ENCODE measurements around the gene C1orf105. TPM values are rescaled to one million over a fixed set of nuclear protein-coding genes. Genes with fewer than 3 reads are reported as not detected.
A peak's percentile ranks its signal among the peaks of the same experiment; 100 is the strongest.

C1orf105 gene
- total RNA-seq, 4 donors from 2014 or later, result 0.89 to 1.5 (median 1.5) TPM; not detected in 1

DNA sequence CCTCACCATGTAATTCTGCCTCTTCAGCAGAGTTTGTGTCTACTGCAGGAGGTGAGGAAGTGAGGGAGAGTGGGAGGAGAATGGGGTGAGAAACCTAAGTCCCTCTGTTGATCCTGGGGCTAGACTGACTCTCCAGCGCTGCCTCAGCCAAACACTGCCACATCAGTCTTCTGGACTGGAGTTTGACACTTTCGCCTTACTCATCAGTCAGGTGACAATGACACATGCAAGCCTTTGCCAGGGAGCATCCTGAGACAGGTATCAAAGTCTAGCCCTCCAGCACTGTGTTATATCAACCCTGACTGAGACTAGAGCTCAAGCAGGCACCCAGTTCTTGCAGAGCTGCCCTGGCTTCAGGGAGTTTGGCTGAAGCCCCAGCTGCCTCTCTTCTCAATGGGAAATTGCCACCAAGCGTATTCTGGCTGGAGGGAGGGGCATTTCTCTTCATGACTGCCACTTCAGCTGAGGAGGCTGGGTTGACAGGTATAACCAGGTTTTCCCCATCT is 79.2 kb downstream of the C1orf105 start:
- Histone ChIP-seq H3K9me3 (no peaks in the 10 kb centered on the region), H3K36me3 (no peaks in the 10 kb centered on the region), H3K4me3 (no peak overlapping the region), H3K4me1 (peaks cover 46% of the 10 kb centered on the region), H3K27ac (peak overlapping the region; percentile 57), H3K27me3 (no peaks in the 10 kb centered on the region)
- 47% methylated on average over 3 of the region's 3 CpGs for WGBS
- peak in 1 of 2 donors; percentile 56 for DNase-seq (ENCODE audit: low spot score in 2 of 2)
- TF ChIP-seq POLR2A (IDR thresholded peaks at IDR 0.05) (no peak), EP300 (IDR thresholded peaks at IDR 0.05) (no peak), POLR2AphosphoS5 (IDR thresholded peaks at IDR 0.05) (no peak)
- TF ChIP-seq, protein P1, sequence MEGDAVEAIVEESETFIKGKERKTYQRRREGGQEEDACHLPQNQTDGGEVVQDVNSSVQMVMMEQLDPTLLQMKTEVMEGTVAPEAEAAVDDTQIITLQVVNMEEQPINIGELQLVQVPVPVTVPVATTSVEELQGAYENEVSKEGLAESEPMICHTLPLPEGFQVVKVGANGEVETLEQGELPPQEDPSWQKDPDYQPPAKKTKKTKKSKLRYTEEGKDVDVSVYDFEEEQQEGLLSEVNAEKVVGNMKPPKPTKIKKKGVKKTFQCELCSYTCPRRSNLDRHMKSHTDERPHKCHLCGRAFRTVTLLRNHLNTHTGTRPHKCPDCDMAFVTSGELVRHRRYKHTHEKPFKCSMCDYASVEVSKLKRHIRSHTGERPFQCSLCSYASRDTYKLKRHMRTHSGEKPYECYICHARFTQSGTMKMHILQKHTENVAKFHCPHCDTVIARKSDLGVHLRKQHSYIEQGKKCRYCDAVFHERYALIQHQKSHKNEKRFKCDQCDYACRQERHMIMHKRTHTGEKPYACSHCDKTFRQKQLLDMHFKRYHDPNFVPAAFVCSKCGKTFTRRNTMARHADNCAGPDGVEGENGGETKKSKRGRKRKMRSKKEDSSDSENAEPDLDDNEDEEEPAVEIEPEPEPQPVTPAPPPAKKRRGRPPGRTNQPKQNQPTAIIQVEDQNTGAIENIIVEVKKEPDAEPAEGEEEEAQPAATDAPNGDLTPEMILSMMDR (IDR thresholded peaks at IDR 0.05), result no peak

DNA sequence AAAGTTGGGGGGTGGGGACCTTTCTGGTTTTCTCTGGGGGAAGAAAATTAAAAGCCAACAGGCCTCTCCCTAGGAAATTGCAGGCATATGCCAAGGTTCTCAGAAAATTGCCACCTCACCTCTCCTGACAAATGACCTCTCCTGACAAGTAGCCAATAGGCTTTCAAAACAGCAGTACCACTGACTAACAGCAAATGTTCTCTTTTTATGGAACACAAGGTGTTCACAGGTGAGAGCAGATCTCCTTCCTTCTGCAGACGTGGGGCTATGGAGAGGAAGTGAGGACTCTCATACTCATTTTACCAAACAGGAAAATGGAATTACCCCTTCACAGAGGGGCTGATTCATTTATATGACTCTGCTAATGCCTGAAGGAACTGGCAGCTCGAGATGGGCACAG is 79.7 kb downstream of the C1orf105 start:
- DNase-seq (ENCODE audit: low spot score in 2 of 2), result no peak
- H3K27ac ChIP-seq, result peak overlapping the region; percentile 57
- no peaks in the 10 kb centered on the region for H3K36me3 ChIP-seq
- 27% methylated on average over 2 of the region's 2 CpGs for WGBS
- H3K9me3 ChIP-seq, result no peaks in the 10 kb centered on the region
- H3K4me3 ChIP-seq, result no peak overlapping the region
- peaks cover 46% of the 10 kb centered on the region for H3K4me1 ChIP-seq
- TF ChIP-seq, protein P1 (IDR thresholded peaks at IDR 0.05), result no peak
- TF ChIP-seq EP300 (IDR thresholded peaks at IDR 0.05), result no peak
- no peak for TF ChIP-seq POLR2A (IDR thresholded peaks at IDR 0.05)
- TF ChIP-seq POLR2AphosphoS5 (IDR thresholded peaks at IDR 0.05), result no peak
- H3K27me3 ChIP-seq, result no peaks in the 10 kb centered on the region

- Histone ChIP-seq H3K27me3 (no peaks in the 10 kb centered on the region), H3K4me1 (no peaks in the 10 kb centered on the region), H3K27ac (no peak overlapping the region), H3K4me3 (no peak overlapping the region), H3K9me3 (no peaks in the 10 kb centered on the region), H3K36me3 (no peaks in the 10 kb centered on the region)
- DNase-seq (ENCODE audit: low spot score in 2 of 2), result no peak
- TF ChIP-seq, protein P1 (IDR thresholded peaks at IDR 0.05), result no peak
- TF ChIP-seq POLR2A (IDR thresholded peaks at IDR 0.05) (no peak), POLR2AphosphoS5 (IDR thresholded peaks at IDR 0.05) (no peak), EP300 (IDR thresholded peaks at IDR 0.05) (no peak)
These were observed 87.3 kb downstream of the C1orf105 start for GRCh38 chr1:172507741-172508140.

GRCh38 chr1:172510479-172510878 is 90.0 kb downstream of the C1orf105 start:
- Histone ChIP-seq H3K36me3 (no peaks in the 10 kb centered on the region), H3K27ac (no peak overlapping the region), H3K27me3 (no peaks in the 10 kb centered on the region), H3K4me1 (no peaks in the 10 kb centered on the region), H3K9me3 (no peaks in the 10 kb centered on the region), H3K4me3 (no peak overlapping the region)
- no peak for DNase-seq (ENCODE audit: low spot score in 2 of 2)
- 97% methylated on average over 3 of the region's 3 CpGs for WGBS
- TF ChIP-seq, protein P1 (IDR thresholded peaks at IDR 0.05), result no peak
- TF ChIP-seq POLR2AphosphoS5 (IDR thresholded peaks at IDR 0.05) (no peak), POLR2A (IDR thresholded peaks at IDR 0.05) (no peak), EP300 (IDR thresholded peaks at IDR 0.05) (no peak)

DNA sequence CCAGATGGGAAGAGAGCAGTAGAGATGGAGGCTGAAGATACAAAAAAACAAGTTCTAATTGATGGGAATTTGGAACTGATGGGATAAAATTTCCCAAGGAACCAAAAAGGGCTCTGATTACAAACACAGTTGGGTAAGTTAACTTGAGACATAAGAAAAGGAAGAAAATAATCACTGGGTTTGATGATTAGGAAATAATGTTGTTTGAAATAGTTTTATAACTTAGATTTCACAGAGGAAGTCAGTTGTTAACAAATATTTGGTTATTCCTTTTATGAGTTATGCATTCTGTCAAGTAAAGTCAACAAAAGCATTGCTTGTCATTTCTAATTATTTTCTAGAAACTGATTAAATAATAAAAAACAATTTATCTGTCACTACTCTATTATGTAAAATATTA is 92.1 kb downstream of the C1orf105 start:
- H3K36me3 ChIP-seq, result no peaks in the 10 kb centered on the region
- no peaks in the 10 kb centered on the region for H3K9me3 ChIP-seq
- H3K4me1 ChIP-seq, result no peaks in the 10 kb centered on the region
- H3K27ac ChIP-seq, result no peak overlapping the region
- H3K4me3 ChIP-seq, result no peak overlapping the region
- DNase-seq (ENCODE audit: low spot score in 2 of 2), result no peak
- TF ChIP-seq EP300 (IDR thresholded peaks at IDR 0.05) (no peak), POLR2AphosphoS5 (IDR thresholded peaks at IDR 0.05) (no peak), POLR2A (IDR thresholded peaks at IDR 0.05) (no peak)
- TF ChIP-seq, protein P1 (IDR thresholded peaks at IDR 0.05), result no peak
- no peaks in the 10 kb centered on the region for H3K27me3 ChIP-seq

All from suprapubic skin (tissue), 4 donors.